GM06990 (cell line): ENCODE data around the gene KRT35.

Experiments used
- DNase-seq: peaks from one replicate; pipeline ENCODE4 v3.0.0-alpha.2; 2011; ENCODE audit not compliant: insufficient read length; ENCODE audit errors: extremely low read depth
- H3K27me3 ChIP-seq: replicated peaks from 2 replicates; pipeline ENCODE4 v1.6.0; 2011; ENCODE audit warnings: low read length; ENCODE audit not compliant: control insufficient read depth, insufficient read depth
- H3K36me3 ChIP-seq: 2 replicates; pipeline ENCODE4 v1.5.1; 2011; ENCODE audit warnings: low read length; ENCODE audit not compliant: control insufficient read depth, insufficient read depth
- H3K4me3 ChIP-seq: replicated peaks from 2 replicates; pipeline ENCODE4 v1.5.1; 2011; ENCODE audit warnings: low read depth, mild to moderate bottlenecking, control low read depth, low read length
- TF ChIP-seq, protein P1 (sequence below): IDR thresholded peaks from 2 replicates; pipeline ENCODE4 v1.5.1; 2011; ENCODE audit warnings: low read length, control low read depth, mild to moderate bottlenecking, inconsistent platforms; ENCODE audit not compliant: insufficient read depth, poor library complexity, severe bottlenecking

Gene KRT35

DNA sequence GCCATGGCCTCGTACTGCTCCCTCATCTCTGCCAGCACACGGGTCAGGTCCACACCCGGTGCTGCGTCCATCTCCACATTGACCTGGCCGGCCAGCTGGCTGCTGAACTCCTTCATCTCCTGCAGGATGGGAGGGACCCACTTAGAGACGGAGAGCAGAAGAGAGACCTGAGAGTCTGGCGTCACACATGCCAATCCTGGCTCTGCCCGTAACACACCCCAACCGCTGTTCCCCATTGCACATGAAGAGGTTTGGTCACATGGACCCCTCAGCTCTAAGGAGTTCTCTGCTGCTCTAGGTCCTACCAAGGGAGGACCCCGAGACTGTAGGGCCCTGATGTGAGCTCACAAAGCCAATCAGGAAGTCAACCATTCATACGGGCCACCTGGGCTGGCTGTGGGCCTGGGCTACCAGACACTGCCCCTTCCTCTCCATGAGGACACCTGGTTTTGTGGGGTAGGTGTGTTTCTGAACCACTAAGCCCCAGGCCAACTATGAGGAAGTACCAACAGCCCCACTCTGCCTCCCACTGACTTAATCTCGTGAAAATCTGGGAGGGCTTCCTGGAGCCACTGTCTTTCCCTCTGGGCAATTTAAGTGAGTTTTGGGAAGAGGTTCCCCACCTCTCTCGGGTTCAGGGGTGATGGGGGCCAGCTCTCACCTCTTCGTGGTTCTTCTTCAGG is 35.3 kb upstream of the KRT35 start:
- H3K27me3 ChIP-seq, result no peaks in the 10 kb centered on the region; the same call in 1 of the 2 replicates
- no peak overlapping the region for H3K4me3 ChIP-seq
- TF ChIP-seq, protein P1, sequence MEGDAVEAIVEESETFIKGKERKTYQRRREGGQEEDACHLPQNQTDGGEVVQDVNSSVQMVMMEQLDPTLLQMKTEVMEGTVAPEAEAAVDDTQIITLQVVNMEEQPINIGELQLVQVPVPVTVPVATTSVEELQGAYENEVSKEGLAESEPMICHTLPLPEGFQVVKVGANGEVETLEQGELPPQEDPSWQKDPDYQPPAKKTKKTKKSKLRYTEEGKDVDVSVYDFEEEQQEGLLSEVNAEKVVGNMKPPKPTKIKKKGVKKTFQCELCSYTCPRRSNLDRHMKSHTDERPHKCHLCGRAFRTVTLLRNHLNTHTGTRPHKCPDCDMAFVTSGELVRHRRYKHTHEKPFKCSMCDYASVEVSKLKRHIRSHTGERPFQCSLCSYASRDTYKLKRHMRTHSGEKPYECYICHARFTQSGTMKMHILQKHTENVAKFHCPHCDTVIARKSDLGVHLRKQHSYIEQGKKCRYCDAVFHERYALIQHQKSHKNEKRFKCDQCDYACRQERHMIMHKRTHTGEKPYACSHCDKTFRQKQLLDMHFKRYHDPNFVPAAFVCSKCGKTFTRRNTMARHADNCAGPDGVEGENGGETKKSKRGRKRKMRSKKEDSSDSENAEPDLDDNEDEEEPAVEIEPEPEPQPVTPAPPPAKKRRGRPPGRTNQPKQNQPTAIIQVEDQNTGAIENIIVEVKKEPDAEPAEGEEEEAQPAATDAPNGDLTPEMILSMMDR, result no peak
- no peaks in the 10 kb centered on the region for H3K36me3 ChIP-seq
- no peak for DNase-seq

DNA sequence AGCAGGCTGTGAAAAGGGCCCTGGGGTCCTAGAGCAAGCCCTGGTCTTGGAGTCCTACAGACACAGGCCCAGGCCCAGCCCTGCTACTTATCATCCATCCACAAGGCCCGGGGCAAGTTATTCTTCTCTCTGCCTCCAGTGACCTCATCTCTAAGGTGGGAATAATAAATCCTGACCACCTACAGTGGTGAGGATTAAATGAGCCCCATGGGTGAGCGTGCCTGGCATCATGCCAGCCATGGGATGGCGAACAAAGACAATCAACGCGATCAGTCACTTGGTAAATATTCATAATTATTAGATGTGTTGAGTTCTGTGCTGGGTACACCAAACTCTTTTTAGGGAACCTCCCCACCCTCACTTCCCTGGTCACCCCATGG is 32.2 kb upstream of the KRT35 start:
- no peak for DNase-seq
- no peak overlapping the region for H3K4me3 ChIP-seq
- TF ChIP-seq, protein P1, result no peak
- H3K27me3 ChIP-seq, result peaks cover 1% of the 10 kb centered on the region; the same call in 1 of the 2 replicates
- H3K36me3 ChIP-seq, result no peaks in the 10 kb centered on the region

DNA sequence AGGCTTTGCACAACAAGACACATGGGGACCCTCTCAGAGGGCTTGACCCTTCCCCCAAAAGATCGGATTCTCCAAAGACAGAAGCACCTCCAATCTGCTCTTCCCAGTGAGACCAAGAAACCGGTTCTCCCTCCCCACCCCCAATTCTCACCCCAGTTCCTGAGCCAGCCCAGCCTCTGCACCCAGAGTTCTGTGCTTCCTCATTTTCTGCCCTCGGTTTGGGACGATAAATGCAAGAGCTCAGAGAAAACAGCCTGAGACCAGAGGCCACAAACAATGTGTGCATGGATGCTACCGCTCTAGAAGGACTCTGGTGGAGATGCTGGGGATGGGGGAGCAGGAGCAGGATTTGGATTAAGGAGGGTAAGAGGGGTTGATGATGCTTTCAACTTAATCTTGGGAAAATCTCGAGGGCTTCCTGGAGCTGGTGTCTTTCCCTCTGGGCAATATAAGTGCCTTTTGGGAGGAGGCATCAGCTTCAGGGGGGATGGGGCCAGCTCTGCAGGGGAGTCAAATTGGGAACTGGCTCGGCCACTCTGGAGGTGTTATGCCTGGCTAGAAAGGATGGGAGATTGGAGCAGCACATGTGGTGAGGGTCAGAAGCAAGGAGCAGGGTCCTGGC is 31.7 kb upstream of the KRT35 start:
- TF ChIP-seq, protein P1, result no peak
- no peak for DNase-seq
- no peak overlapping the region for H3K4me3 ChIP-seq

DNA sequence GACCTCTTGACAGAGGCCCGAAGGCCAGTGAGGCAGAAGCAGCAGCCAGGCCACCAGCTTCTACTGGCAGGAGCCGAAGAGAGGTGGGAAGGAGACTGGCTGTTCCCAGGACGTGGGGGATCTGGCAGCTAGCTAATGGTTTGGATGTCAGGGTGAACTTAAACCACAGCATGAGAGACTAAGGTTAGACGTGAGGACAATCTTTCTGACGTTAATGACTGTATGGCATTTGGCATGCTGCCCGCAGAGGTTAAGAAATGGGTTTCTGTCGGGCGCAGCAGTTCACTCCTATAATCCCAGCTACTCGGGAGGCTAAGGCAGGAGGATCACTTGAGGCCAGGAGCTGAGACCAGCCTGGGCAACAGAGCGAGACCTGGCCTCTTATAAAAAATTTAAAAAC is 30.8 kb upstream of the KRT35 start:
- Histone ChIP-seq H3K4me3 (no peak overlapping the region), H3K27me3 (peaks cover 1% of the 10 kb centered on the region), H3K36me3 (no peaks in the 10 kb centered on the region)
- TF ChIP-seq, protein P1, result no peak
- DNase-seq, result no peak

More for the DNA sequence above, 31.7 kb upstream of the KRT35 start:
- peaks cover 1% of the 10 kb centered on the region for H3K27me3 ChIP-seq
- no peaks in the 10 kb centered on the region for H3K36me3 ChIP-seq

DNA sequence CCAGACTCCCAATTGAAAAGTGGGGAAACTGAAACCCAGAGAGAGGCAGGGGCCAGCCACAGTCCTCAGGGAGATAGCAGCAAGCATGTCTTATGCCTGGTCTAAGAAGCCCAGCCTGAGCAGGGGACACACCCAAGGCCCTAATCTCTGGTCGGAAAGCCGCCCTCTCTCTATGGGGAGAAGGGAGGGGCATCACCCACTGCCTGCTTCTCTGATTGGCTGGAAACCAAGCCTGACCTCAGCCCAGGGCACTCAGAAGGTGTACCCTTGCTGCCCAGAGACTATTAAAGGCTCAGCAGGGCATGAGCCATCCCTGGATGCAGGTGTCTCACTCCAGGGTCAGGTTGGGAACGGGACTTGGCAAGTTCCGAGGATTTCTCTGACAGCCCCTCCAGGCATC is 30.2 kb upstream of the KRT35 start:
- DNase-seq, result no peak
- TF ChIP-seq, protein P1, result no peak
- H3K27me3 ChIP-seq, result peaks cover 1% of the 10 kb centered on the region
- H3K36me3 ChIP-seq, result no peaks in the 10 kb centered on the region
- H3K4me3 ChIP-seq, result no peak overlapping the region
